ENCODE results near the gene CKS1B. TPM values are rescaled to one million over a fixed set of nuclear protein-coding genes. Genes with fewer than 3 reads are reported as not detected.

Gene CKS1B
- total RNA-seq, 1 experiment from 2014 or later: 295 TPM

DNA sequence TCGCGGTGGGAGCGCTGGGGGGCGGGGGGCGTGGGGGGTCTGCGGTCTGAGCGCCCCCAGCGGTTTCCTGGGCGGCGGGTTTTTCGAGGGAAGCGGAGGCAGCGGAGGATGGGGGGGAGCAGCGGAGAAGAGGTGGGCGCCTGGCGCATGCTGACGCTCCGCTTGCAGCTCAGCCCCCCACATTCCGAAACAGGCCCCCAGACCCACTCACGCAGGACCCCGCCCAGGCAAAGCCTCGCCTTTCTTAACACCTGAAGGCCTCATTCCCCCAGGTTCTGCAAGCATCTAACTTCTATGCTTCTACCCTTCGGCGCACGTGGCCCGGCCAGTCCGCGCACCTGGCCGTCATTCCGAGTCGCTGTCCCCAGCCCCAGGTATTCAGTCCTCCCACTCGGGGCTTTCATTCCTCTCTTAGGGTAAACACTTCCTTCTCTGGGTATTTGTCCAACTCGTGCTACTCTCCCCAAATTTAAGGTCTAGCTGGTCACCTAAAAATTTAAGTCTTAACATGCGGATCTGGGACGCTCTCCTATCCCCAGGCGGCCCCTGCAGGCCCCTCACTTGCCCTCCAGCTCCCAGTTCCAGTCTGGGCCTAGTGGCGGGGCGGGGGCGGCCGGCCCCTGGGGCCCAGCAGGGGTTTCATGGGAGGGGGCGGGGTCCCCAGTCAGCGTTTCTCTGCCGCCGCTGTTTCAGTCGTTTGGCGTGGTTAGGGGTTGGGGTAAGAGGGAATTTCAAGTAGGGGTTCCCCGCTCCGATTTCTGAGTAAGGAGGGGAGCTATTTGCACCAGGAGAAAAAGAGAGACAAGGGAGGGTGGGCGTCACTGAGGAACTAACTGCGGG is 25.3 kb downstream of the CKS1B start:
- TF ChIP-seq, protein P1, sequence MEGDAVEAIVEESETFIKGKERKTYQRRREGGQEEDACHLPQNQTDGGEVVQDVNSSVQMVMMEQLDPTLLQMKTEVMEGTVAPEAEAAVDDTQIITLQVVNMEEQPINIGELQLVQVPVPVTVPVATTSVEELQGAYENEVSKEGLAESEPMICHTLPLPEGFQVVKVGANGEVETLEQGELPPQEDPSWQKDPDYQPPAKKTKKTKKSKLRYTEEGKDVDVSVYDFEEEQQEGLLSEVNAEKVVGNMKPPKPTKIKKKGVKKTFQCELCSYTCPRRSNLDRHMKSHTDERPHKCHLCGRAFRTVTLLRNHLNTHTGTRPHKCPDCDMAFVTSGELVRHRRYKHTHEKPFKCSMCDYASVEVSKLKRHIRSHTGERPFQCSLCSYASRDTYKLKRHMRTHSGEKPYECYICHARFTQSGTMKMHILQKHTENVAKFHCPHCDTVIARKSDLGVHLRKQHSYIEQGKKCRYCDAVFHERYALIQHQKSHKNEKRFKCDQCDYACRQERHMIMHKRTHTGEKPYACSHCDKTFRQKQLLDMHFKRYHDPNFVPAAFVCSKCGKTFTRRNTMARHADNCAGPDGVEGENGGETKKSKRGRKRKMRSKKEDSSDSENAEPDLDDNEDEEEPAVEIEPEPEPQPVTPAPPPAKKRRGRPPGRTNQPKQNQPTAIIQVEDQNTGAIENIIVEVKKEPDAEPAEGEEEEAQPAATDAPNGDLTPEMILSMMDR (conservative IDR thresholded peaks at IDR 0.05; ENCODE audit: low read depth, low read length): no peak
- TF ChIP-seq EZH2 (IDR thresholded peaks at IDR 0.05; ENCODE audit: borderline replicate concordance, low read depth, low read length, poor library complexity, severe bottlenecking): no peak
- ChIA-PET POLR2A (ENCODE audit: low non-redundant PET) (interaction anchor here (0.8 kb wide), 2 partner anchors 17 to 51 kb away, joined by 4 to 5 read pairs; no protein-coding TSS in a partner anchor), CTCF (interaction anchor here (0.6 to 1.5 kb wide), 9 partner anchors 12 to 646 kb away, joined by 3 to 17 read pairs (median 4); partner anchors contain the start of genes ADAM15, PBXIP1 and SHC1)
- no peaks in the 10 kb centered on the region for H3K27me3 ChIP-seq (replicated peaks; ENCODE audit: insufficient read depth, low read depth, low read length, poor library complexity)
- H3K27ac ChIP-seq (ENCODE audit: low read depth, low read length, poor library complexity, severe bottlenecking): peak overlapping the region; percentile 79
- intact Hi-C loops (cut with micrococcal nuclease; ENCODE audit: unreplicated experiment): loop anchor here (5.0 kb wide), 3 partner anchors 37 to 442 kb away; partner anchors contain the start of genes PYGO2 and UBE2Q1
- H3K4me3 ChIP-seq (ENCODE audit: low read depth, low read length, poor library complexity, severe bottlenecking): peak overlapping the region; percentile 85
- BruUV-seq (replicated peaks): no TSS peak
- DNase-seq (ENCODE audit: low spot score): peak; percentile 69
- no peaks in the 10 kb centered on the region for H3K36me3 ChIP-seq (ENCODE audit: insufficient read depth, low read length, poor library complexity, severe bottlenecking)
- H3K9me3 ChIP-seq (ENCODE audit: low read depth, low read length, poor library complexity, severe bottlenecking): no peaks in the 10 kb centered on the region
- peaks cover 12% of the 10 kb centered on the region for H3K4me1 ChIP-seq (ENCODE audit: insufficient read depth, low read length, poor library complexity, severe bottlenecking)

DNA sequence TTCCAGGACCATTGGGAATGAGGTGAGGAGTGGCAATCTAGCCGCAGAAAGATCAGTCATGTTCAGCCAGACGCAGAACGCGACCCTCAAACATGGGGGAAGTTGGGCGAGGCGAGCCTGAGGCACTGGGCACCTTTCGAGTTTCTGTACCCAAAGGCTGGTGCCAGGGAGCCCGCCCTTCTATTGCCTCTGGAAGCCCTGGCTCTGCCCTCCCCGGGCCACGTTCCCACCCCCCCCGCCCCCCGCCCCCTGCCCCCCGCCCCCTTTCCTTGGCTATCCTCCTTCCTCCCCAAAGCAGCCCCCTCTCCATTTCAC is 25.9 kb downstream of the CKS1B start:
- H3K4me1 ChIP-seq (ENCODE audit: insufficient read depth, low read length, poor library complexity, severe bottlenecking): peaks cover 18% of the 10 kb centered on the region
- intact Hi-C loops (cut with micrococcal nuclease; ENCODE audit: unreplicated experiment): loop anchor here (5.0 kb wide), 2 partner anchors 82 to 443 kb away; partner anchors contain the start of gene UBE2Q1
- CTCF ChIA-PET: interaction anchor here (0.6 to 1.1 kb wide), 2 partner anchors 44 to 50 kb away, joined by 3 to 10 read pairs; partner anchors contain the start of gene ADAM15
- TF ChIP-seq EZH2 (IDR thresholded peaks at IDR 0.05; ENCODE audit: borderline replicate concordance, low read depth, low read length, poor library complexity, severe bottlenecking): no peak
- TF ChIP-seq, protein P1 (conservative IDR thresholded peaks at IDR 0.05; ENCODE audit: low read depth, low read length): no peak
- peak overlapping the region; percentile 85 for H3K4me3 ChIP-seq (ENCODE audit: low read depth, low read length, poor library complexity, severe bottlenecking)
- H3K9me3 ChIP-seq (ENCODE audit: low read depth, low read length, poor library complexity, severe bottlenecking): no peaks in the 10 kb centered on the region
- DNase-seq (ENCODE audit: low spot score): no peak
- peak overlapping the region; percentile 94 for H3K27ac ChIP-seq (ENCODE audit: low read depth, low read length, poor library complexity, severe bottlenecking)
- no peaks in the 10 kb centered on the region for H3K36me3 ChIP-seq (ENCODE audit: insufficient read depth, low read length, poor library complexity, severe bottlenecking)
- BruUV-seq (replicated peaks): no TSS peak
- POLR2A ChIA-PET (ENCODE audit: low non-redundant PET): no interaction called here
- H3K27me3 ChIP-seq (replicated peaks; ENCODE audit: insufficient read depth, low read depth, low read length, poor library complexity): no peaks in the 10 kb centered on the region

DNA sequence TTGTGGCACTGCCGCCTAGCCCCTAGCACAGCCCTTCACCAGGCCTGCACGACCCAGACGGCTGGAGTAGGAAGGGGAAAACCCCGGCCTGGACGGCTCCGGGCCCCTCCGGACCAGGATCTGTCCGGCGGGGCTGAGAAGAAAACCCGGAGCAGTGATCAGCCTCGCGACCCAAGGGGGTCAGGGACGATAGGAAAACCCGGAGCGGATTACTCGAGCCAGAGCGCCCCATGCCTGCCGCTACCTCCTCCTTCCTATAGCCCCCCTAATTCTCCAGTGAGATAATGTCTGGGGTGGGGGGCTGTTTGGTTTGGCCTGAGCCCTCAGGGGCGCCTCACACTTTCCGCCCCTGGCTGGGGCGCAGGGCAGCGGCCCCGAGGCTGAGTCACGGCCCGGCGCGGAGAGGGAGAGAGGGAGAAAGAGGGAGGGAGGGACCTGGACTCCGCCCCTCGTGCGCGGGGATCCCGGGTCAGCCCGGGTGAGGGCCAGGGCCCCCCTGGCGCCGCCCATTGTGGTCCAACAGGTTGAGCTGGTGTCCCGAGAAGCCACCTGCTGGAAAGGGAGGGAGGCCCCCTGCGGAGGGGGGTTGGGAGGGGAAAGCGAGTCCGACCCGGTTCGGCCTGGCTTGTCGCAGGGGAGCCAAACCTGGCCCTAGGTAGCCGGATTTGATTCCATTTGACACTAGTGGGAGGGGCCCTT is 26.4 kb downstream of the CKS1B start:
- BruUV-seq (replicated peaks): no TSS peak
- no peaks in the 10 kb centered on the region for H3K27me3 ChIP-seq (replicated peaks; ENCODE audit: insufficient read depth, low read depth, low read length, poor library complexity)
- POLR2A ChIA-PET (ENCODE audit: low non-redundant PET): no interaction called here
- peak overlapping the region; percentile 85 for H3K4me3 ChIP-seq (ENCODE audit: low read depth, low read length, poor library complexity, severe bottlenecking)
- DNase-seq (ENCODE audit: low spot score): peak; percentile 92
- no peak for TF ChIP-seq EZH2 (IDR thresholded peaks at IDR 0.05; ENCODE audit: borderline replicate concordance, low read depth, low read length, poor library complexity, severe bottlenecking)
- TF ChIP-seq, protein P1 (conservative IDR thresholded peaks at IDR 0.05; ENCODE audit: low read depth, low read length): 0 out of 2 replicates have a peak, but pooled peaks have one; percentile 7
- peak overlapping the region; percentile 94 for H3K27ac ChIP-seq (ENCODE audit: low read depth, low read length, poor library complexity, severe bottlenecking)
- peaks cover 20% of the 10 kb centered on the region for H3K4me1 ChIP-seq (ENCODE audit: insufficient read depth, low read length, poor library complexity, severe bottlenecking)
- intact Hi-C loops (cut with micrococcal nuclease; ENCODE audit: unreplicated experiment): loop anchor here (5.0 kb wide), 2 partner anchors 81 to 444 kb away; partner anchors contain the start of gene UBE2Q1
- H3K9me3 ChIP-seq (ENCODE audit: low read depth, low read length, poor library complexity, severe bottlenecking): no peaks in the 10 kb centered on the region
- CTCF ChIA-PET: interaction anchor here (0.7 to 1.4 kb wide), 3 partner anchors 16 to 441 kb away, joined by 3 to 7 read pairs (median 3); partner anchors contain the start of gene PBXIP1
- no peaks in the 10 kb centered on the region for H3K36me3 ChIP-seq (ENCODE audit: insufficient read depth, low read length, poor library complexity, severe bottlenecking)
